ENCODE data around the gene RAPGEF4.

Gene RAPGEF4

DNA sequence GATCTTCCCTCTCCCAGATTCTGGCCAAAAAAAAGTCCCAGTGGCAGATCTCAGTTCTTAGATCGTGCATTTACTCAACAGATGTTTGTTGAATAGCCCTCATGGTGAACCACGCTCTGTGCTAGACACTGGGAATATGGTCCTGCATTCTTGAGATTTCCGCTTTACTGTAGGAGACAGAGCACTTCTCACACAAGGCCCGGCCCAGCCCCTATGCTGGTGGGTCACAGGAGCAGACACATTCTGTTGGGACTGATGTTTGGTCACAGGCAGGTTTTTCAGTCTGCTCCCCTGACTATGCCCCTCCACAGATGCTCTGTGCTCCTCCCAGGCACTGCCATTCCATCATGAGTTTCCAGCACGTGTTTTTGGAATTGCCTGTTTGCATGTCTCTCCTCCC, 110.9 kb downstream of the RAPGEF4 start:
- H3K9ac ChIP-seq (ENCODE audit: low read depth, low read length): no peak overlapping the region
- H3K27ac ChIP-seq (ENCODE audit: low read depth, low read length): no peak overlapping the region
- H3K4me1 ChIP-seq (ENCODE audit: insufficient read depth, low read length): no peaks in the 10 kb centered on the region
- no peaks in the 10 kb centered on the region for H3K36me3 ChIP-seq (ENCODE audit: insufficient read depth, low read length)
- no peak overlapping the region for H3K4me3 ChIP-seq (ENCODE audit: low read length)
- 97% methylated on average over 5 of the region's 5 CpGs for WGBS
- H3K27me3 ChIP-seq (ENCODE audit: insufficient read depth, low read length): no peaks in the 10 kb centered on the region
- H3K9me3 ChIP-seq (ENCODE audit: insufficient read depth, low read depth, low read length): no peaks in the 10 kb centered on the region; the same call in 1 of the 2 replicates

DNA sequence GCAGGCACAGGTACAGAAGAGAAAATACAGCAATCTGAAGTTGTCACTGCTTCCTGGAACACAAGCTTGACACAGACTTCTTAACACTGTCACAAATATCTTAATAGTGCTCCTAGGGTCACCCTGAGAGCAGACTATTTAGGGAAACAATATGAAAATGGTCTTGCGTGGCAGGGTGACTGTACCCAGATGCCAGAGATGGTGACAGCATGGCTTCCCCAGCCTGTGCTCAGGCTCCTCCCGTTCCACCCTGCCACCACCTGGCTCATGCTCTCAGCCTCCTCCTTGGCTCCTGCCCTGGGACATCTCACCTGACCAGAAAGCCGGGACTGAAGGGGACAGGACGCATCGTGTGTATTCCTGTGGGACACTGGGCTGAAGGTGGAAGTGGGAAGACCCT, 111.5 kb downstream of the RAPGEF4 start:
- WGBS: 91% methylated on average over 5 of the region's 5 CpGs
- no peaks in the 10 kb centered on the region for H3K4me1 ChIP-seq (ENCODE audit: insufficient read depth, low read length)
- no peaks in the 10 kb centered on the region for H3K36me3 ChIP-seq (ENCODE audit: insufficient read depth, low read length)

DNA sequence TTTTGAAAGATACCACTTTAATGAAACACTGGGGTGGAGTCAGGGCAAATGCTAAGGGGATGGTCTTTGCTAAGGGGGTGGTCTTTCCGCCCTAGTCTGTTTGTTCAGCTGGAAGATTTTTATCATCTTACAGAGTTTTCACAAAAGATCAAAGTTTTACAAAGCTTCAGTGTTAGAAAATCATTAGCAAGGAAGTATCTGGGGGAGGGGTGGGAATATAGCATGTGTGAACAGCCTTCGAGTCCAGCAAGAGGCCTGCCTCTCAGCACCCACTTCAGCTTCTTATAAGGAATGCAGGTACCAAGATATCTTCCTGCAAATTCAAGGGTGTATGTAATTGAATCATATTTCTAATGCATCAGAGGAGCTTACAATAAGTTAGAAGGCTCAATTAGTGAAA, 112.9 kb downstream of the RAPGEF4 start:
- no peak overlapping the region for H3K4me3 ChIP-seq (ENCODE audit: low read length)
- no peak overlapping the region for H3K9ac ChIP-seq (ENCODE audit: low read depth, low read length)
- WGBS: 74% methylated on average over 1 of the region's 2 CpGs
- H3K27ac ChIP-seq (ENCODE audit: low read depth, low read length): no peak overlapping the region
- H3K9me3 ChIP-seq (ENCODE audit: insufficient read depth, low read depth, low read length): peaks cover 9% of the 10 kb centered on the region; the same call in 1 of the 2 replicates
- H3K27me3 ChIP-seq (ENCODE audit: insufficient read depth, low read length): no peaks in the 10 kb centered on the region
- H3K4me1 ChIP-seq (ENCODE audit: insufficient read depth, low read length): no peaks in the 10 kb centered on the region
- H3K36me3 ChIP-seq (ENCODE audit: insufficient read depth, low read length): no peaks in the 10 kb centered on the region

More for the DNA sequence above, 111.5 kb downstream of the RAPGEF4 start:
- Histone ChIP-seq H3K4me3 (ENCODE audit: low read length) (no peak overlapping the region), H3K9ac (ENCODE audit: low read depth, low read length) (no peak overlapping the region), H3K27ac (ENCODE audit: low read depth, low read length) (no peak overlapping the region), H3K27me3 (ENCODE audit: insufficient read depth, low read length) (no peaks in the 10 kb centered on the region), H3K9me3 (ENCODE audit: insufficient read depth, low read depth, low read length) (peaks cover 3% of the 10 kb centered on the region; the same call in 1 of the 2 replicates)

DNA sequence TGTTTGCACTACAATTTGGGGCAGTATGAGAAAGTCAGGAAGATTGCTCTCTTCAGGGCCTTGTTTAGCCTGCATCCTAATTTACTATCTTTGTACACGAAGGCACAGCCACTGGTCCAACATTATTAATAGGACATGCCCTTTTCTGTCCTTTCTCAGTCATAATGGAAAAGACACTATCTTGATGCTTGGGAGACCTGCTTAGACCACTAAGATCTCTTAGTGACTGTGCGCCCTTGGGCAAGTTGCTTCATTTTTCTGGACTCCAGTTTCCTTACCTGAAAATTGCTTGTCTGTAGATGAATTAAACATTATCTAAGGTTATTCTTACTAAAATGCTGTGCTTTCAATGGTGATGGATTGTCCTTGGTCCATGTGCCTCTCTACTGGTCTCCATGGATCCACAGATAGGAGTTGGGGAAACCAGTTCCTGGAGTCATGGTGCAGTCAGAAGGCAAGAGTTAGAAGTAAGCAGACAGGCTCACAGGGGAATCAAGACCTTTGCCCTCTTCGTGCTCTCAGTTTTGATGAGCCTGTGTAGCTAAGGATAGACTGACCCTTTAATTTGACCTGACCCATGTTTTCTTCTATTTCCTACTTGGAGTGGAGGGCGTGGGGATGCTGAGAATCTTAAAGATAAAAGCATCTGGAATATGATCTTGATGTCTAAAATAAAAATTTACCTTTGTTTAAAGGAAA, 114.0 kb downstream of the RAPGEF4 start:
- H3K36me3 ChIP-seq (ENCODE audit: insufficient read depth, low read length): no peaks in the 10 kb centered on the region
- 84% methylated on average over 3 of the region's 4 CpGs for WGBS

DNA sequence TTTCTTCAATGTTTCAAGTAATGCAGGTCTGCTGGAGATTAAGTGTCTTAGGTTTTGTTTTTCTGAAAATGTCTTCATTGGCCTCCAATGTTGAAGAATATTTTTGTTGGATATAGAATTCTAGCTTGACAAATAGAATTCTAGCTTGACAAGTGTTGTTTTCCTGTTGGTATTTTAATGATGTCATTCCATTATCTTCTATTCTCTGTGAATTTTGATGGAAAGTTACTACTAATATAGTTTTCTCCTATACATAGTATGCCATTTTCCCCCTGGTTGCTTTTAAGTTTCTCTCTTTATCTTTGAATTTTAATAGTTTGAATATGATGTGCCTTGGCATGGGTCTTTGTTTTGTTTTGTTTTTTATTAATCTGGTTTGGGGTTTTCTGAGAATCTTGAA, 119.9 kb downstream of the RAPGEF4 start:
- no peaks in the 10 kb centered on the region for H3K36me3 ChIP-seq (ENCODE audit: insufficient read depth, low read length)
- no peaks in the 10 kb centered on the region for H3K27me3 ChIP-seq (ENCODE audit: insufficient read depth, low read length)
- H3K27ac ChIP-seq (ENCODE audit: low read depth, low read length): no peak overlapping the region
- H3K4me3 ChIP-seq (ENCODE audit: low read length): no peak overlapping the region
- H3K9ac ChIP-seq (ENCODE audit: low read depth, low read length): no peak overlapping the region
- no peaks in the 10 kb centered on the region for H3K4me1 ChIP-seq (ENCODE audit: insufficient read depth, low read length)
- H3K9me3 ChIP-seq (ENCODE audit: insufficient read depth, low read depth, low read length): peaks cover 9% of the 10 kb centered on the region; the same call in 1 of the 2 replicates

More for the DNA sequence above, 114.0 kb downstream of the RAPGEF4 start:
- H3K4me3 ChIP-seq (ENCODE audit: low read length): no peak overlapping the region
- no peaks in the 10 kb centered on the region for H3K27me3 ChIP-seq (ENCODE audit: insufficient read depth, low read length)
- no peaks in the 10 kb centered on the region for H3K4me1 ChIP-seq (ENCODE audit: insufficient read depth, low read length)
- H3K27ac ChIP-seq (ENCODE audit: low read depth, low read length): no peak overlapping the region
- no peak overlapping the region for H3K9ac ChIP-seq (ENCODE audit: low read depth, low read length)
- peaks cover 9% of the 10 kb centered on the region; the same call in 1 of the 2 replicates for H3K9me3 ChIP-seq (ENCODE audit: insufficient read depth, low read depth, low read length)

DNA sequence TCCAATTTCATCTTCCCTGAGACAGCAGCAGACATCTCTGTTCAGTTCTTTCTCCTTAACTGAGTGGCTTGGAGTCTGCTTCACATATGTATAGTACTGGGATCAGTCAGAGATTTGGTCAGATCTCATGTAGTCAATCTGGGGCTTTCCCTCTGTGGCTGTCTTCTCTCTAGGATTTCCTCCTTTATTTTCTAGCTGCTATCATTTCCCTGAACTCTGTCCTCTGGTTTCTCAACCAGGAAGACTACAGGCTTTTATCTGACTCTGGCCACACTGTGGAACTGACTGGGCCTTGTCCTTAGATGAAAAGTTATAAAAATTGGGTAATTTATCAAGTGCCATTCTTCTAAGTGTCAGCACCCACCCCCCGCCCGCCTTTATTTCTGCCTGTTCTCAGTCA, 121.0 kb downstream of the RAPGEF4 start:
- no CpG with 5 or more reads among the region's 2 CpGs for WGBS
- Histone ChIP-seq H3K27ac (ENCODE audit: low read depth, low read length) (no peak overlapping the region), H3K27me3 (ENCODE audit: insufficient read depth, low read length) (no peaks in the 10 kb centered on the region), H3K9ac (ENCODE audit: low read depth, low read length) (no peak overlapping the region), H3K9me3 (ENCODE audit: insufficient read depth, low read depth, low read length) (peaks cover 9% of the 10 kb centered on the region; the same call in 1 of the 2 replicates), H3K4me1 (ENCODE audit: insufficient read depth, low read length) (no peaks in the 10 kb centered on the region), H3K4me3 (ENCODE audit: low read length) (no peak overlapping the region), H3K36me3 (ENCODE audit: insufficient read depth, low read length) (no peaks in the 10 kb centered on the region)

DNA sequence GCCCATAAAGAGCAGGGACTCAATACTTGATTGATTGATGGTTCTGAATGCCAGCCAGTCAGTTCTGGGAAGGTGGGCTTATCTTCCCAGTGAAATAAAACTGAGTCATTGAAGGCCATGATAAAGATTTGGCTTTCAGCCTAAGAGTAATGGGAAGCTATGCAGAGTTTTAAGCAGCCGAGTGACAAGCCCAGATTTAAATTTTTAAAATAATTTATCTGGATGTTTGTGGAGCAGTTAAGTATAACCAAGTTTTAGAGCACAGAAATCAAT, 122.8 kb downstream of the RAPGEF4 start:
- Histone ChIP-seq H3K27me3 (ENCODE audit: insufficient read depth, low read length) (no peaks in the 10 kb centered on the region), H3K27ac (ENCODE audit: low read depth, low read length) (no peak overlapping the region), H3K36me3 (ENCODE audit: insufficient read depth, low read length) (no peaks in the 10 kb centered on the region), H3K9ac (ENCODE audit: low read depth, low read length) (no peak overlapping the region), H3K4me3 (ENCODE audit: low read length) (no peak overlapping the region), H3K4me1 (ENCODE audit: insufficient read depth, low read length) (no peaks in the 10 kb centered on the region), H3K9me3 (ENCODE audit: insufficient read depth, low read depth, low read length) (no peaks in the 10 kb centered on the region)
- WGBS: 92% methylated on average over 1 of the region's 1 CpG

DNA sequence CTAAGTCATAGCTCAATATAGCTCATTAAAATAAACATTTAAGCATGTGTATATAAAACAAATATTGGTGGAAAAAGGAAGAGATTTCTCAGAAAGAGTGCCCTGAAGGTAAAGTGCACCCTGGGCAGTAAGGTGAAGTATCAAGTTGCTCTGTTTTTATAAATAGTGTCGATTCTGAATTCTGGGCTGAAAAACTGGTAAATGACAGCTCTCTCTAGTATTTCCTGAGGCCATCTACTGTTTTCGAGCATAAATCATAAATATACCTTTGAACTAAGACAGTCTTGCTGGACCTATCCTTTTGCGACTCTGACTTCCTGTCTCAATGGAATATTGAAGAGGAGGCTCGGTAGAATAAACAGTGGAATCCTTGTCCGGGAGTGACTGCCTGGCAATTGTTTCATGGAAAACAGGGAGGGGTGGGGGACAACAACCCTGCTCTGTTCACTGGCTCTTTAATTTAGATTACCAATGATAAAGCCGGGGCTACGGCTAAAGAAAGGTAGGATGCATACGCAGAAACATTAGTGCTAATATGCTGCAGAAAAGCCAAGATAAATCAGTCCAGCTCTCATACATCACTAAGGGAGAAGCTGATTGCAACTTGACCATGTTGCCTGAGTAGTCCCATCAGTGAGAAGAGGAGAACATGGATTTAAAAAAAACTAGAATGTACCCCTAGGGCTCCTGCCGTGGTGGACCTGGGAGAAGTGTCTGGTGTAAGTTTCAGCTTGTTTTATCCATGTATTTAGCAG, 124.1 kb downstream of the RAPGEF4 start:
- Histone ChIP-seq H3K36me3 (ENCODE audit: insufficient read depth, low read length) (no peaks in the 10 kb centered on the region), H3K9me3 (ENCODE audit: insufficient read depth, low read depth, low read length) (no peaks in the 10 kb centered on the region), H3K9ac (ENCODE audit: low read depth, low read length) (no peak overlapping the region), H3K27me3 (ENCODE audit: insufficient read depth, low read length) (no peaks in the 10 kb centered on the region), H3K4me3 (ENCODE audit: low read length) (no peak overlapping the region), H3K4me1 (ENCODE audit: insufficient read depth, low read length) (no peaks in the 10 kb centered on the region), H3K27ac (ENCODE audit: low read depth, low read length) (no peak overlapping the region)
- WGBS: 91% methylated on average over 9 of the region's 9 CpGs

DNA sequence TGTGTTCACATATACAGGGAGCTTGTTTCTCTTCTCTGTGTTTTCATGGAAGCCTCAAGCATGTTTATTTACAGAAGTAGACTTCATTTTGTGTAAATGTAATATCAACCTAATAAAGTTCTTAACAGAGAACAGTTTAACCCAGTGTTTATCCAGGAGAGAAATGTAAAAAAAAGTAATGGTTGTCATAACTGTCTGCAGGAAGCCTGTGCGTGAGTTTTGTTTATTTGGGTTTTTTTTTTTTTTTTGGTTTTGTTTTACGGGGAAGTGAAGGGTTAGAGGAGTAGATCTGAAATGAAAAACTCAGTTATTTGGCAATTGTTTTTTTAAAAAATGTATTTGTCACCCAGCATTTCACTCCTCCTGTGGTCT, 124.7 kb downstream of the RAPGEF4 start:
- Histone ChIP-seq H3K36me3 (ENCODE audit: insufficient read depth, low read length) (no peaks in the 10 kb centered on the region), H3K4me3 (ENCODE audit: low read length) (no peak overlapping the region), H3K4me1 (ENCODE audit: insufficient read depth, low read length) (no peaks in the 10 kb centered on the region), H3K9ac (ENCODE audit: low read depth, low read length) (no peak overlapping the region), H3K27me3 (ENCODE audit: insufficient read depth, low read length) (no peaks in the 10 kb centered on the region), H3K27ac (ENCODE audit: low read depth, low read length) (no peak overlapping the region), H3K9me3 (ENCODE audit: insufficient read depth, low read depth, low read length) (no peaks in the 10 kb centered on the region)
- 90% methylated on average over 1 of the region's 2 CpGs for WGBS

DNA sequence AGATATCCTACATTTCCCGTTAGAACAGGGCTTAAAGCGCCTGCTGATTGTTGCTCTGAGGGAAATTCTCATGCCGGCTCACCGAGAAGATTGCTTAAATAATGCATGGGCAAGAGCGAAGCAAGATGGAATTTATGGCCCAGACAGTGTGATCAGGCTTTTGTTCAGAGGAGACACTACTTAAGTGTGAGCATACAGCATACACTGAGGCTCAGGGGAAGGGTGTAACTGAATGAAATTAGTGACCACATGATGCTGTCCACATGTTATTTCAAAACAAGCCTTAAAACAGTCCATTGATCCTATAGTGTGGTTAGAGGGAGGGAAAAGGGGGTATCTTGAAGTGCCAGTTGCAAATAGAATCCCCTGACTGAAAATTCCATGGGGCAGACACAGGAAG, 125.5 kb downstream of the RAPGEF4 start:
- WGBS: 94% methylated on average over 5 of the region's 5 CpGs
- Histone ChIP-seq H3K4me3 (ENCODE audit: low read length) (no peak overlapping the region), H3K27ac (ENCODE audit: low read depth, low read length) (no peak overlapping the region)

DNA sequence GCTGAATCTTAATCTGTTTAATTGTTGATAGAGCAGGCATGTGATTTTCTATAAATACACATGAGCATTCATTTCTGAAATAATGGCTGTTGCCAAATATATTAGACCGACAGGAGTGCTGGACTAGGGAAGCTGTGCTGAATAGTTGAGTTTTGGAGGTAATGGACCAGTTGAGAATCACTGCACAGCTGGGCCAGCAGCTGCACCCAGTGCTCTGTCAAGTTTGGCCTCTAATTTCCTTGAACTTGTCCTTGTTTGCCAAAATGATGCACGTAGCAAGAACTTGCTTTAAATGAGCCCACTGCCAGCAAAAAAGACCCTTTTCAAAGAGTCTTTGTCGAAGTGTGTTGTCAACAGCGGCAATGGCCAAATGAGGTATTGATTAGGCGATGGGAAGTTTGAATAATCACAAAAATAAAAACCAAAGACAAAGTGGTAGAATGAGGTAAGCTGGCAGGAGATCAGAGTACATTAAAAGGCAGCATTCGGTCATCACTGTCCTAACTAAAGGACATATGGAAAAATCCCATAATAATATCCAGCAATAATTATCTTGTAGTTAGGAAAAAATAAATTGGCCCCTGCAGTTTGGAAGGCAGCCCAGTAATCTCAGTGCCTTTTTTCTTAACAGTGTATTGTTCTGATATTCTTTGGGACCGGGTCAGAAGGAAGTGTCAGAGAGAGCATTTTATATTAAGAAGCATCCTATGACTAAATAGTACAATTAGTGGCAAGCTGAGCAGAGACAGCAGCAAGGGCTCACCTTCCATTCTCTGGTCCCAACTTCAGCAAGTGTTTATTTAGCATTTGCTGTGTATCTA, 126.2 kb downstream of the RAPGEF4 start:
- Histone ChIP-seq H3K36me3 (ENCODE audit: insufficient read depth, low read length) (no peaks in the 10 kb centered on the region), H3K4me1 (ENCODE audit: insufficient read depth, low read length) (no peaks in the 10 kb centered on the region), H3K9me3 (ENCODE audit: insufficient read depth, low read depth, low read length) (no peaks in the 10 kb centered on the region), H3K4me3 (ENCODE audit: low read length) (no peak overlapping the region), H3K27ac (ENCODE audit: low read depth, low read length) (no peak overlapping the region), H3K9ac (ENCODE audit: low read depth, low read length) (no peak overlapping the region), H3K27me3 (ENCODE audit: insufficient read depth, low read length) (no peaks in the 10 kb centered on the region)
- WGBS: 95% methylated on average over 6 of the region's 7 CpGs

More for the DNA sequence above, 125.5 kb downstream of the RAPGEF4 start:
- H3K27me3 ChIP-seq (ENCODE audit: insufficient read depth, low read length): no peaks in the 10 kb centered on the region
- H3K36me3 ChIP-seq (ENCODE audit: insufficient read depth, low read length): no peaks in the 10 kb centered on the region
- H3K4me1 ChIP-seq (ENCODE audit: insufficient read depth, low read length): no peaks in the 10 kb centered on the region
- no peak overlapping the region for H3K9ac ChIP-seq (ENCODE audit: low read depth, low read length)
- H3K9me3 ChIP-seq (ENCODE audit: insufficient read depth, low read depth, low read length): no peaks in the 10 kb centered on the region

Measured in HUES64 (cell line).